RWPE1 (cell line): ENCODE data around the gene COL4A1.

ENCODE experiments used
- CTCF ChIA-PET: fragments of 350-600 bp; sonication (Branson Sonifier 250); formaldehyde crosslinking; extraction: SDS; loops from one replicate; lab custom pipeline; 2021; lab: Yijun Ruan, JAX
- POLR2A ChIA-PET: fragments of 400-600 bp; formaldehyde crosslinking; extraction: SDS; loops from one replicate; lab custom pipeline; 2020; ENCODE audit warnings: antibody characterized with exemption; ENCODE audit not compliant: low non-redundant PET; lab: Yijun Ruan, JAX
- DNase-seq: peaks from one replicate; pipeline ENCODE4 v3.0.0; 2012; ENCODE audit warnings: low spot score
- H3K27ac ChIP-seq: fragments of 450-650 bp; 2 replicates; pipeline ENCODE4 v1.5.1; 2017
- CTCF ChIP-seq: fragments of 450-650 bp; conservative IDR thresholded peaks from 2 replicates; pipeline ENCODE4 v1.5.1; 2017; ENCODE audit warnings: low read depth, mild to moderate bottlenecking

The COL4A1 gene

GRCh38 chr13:110339263-110339662 is 32.3 kb upstream of the COL4A1 start:
- no peak for DNase-seq
- H3K27ac ChIP-seq = no peak overlapping the region
- TF ChIP-seq CTCF = no peak
- ChIA-PET POLR2A (no interaction called here), CTCF (no interaction called here)

DNA sequence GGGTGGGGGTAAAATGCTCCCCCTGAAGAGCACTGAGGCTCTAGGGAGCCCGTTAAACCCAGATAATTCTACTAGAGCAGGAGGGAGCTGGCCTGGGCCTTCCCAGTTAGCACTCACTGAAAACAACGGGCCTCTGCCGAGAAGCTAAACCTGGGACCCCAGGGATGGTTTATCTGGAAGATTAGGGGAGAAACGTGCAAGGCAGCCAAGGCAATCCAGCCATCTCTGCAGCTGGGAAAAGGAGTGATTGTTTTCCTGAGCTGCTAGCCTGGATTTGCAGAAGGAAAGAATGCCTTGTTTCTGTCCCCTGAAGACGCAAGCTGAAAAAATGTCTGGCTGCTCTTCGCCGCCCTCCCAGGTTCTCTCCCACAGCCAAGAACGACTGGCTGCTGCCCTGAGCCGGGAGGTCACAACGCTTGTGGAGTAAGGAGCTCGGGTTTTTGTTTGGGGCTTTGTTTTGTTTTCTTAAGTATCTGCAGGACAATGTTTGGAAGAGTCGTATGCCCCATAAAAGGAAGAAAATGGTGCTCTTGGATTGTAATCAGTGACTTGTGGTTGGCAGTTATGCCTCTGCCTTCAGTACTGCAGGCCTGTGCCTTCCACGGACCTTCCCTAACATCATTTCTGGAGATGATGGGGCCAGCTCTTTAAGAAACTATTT is 31.6 kb upstream of the COL4A1 start:
- H3K27ac ChIP-seq = peak overlapping the region; percentile 20; the same call in 1 of the 2 replicates
- ChIA-PET POLR2A (no interaction called here), CTCF (no interaction called here)
- DNase-seq = no peak
- TF ChIP-seq CTCF = no peak

DNA sequence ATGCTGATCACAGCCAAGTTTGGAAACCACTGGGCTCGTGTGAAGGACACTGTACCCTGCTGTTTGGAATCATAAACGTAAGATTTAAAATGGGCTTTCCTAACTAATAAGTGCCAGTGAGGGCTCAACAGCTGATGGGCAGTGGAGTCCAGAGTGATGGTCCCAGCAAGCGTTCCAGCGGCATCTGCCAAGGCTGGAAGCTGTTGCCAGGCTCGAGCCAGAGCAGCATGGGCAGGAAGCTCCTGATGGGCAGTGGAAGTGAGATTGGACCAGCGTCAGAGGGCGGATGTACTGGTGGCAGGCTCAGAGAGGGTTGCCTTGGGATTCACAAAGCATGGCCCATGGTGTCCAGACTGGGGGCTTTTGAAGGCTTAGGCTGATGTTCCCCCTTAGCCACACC is 30.3 kb upstream of the COL4A1 start:
- ChIA-PET CTCF (no interaction called here), POLR2A (no interaction called here)
- DNase-seq = no peak

GRCh38 chr13:110336681-110337080 is 29.7 kb upstream of the COL4A1 start:
- ChIA-PET POLR2A (no interaction called here), CTCF (no interaction called here)
- TF ChIP-seq CTCF = no peak
- no peak overlapping the region for H3K27ac ChIP-seq
- DNase-seq = no peak

More for the DNA sequence above, 30.3 kb upstream of the COL4A1 start:
- H3K27ac ChIP-seq = no peak overlapping the region
- TF ChIP-seq CTCF = no peak

DNA sequence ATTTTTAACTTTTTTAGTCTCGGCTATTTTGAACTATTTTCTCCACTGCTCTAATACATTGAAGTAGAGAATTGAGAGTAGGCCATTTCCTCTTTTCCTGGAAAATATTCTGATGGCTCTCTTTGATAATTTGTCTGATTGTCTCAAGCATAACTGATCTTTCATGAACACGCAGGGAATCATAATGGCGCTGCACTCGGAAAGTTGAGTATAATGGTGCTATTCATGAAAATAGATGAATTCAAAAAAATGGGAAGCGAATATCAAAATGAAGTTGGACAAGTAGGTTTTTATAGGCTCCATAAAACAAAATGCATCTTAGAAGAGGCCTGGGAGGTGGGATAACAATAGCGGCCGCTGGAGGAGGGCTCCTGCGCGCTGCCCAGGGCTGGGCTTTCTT is 29.2 kb upstream of the COL4A1 start:
- no peak for TF ChIP-seq CTCF
- H3K27ac ChIP-seq = no peak overlapping the region
- POLR2A ChIA-PET = no interaction called here
- CTCF ChIA-PET = no interaction called here
- no peak for DNase-seq

- ChIA-PET CTCF (no interaction called here), POLR2A (no interaction called here)
- DNase-seq = no peak
- H3K27ac ChIP-seq = no peak overlapping the region
- no peak for TF ChIP-seq CTCF
These were observed 28.0 kb upstream of the COL4A1 start for GRCh38 chr13:110334841-110335490.
